Measurements from ENCODE around the gene FLRT1. TPM values are rescaled to one million over a fixed set of nuclear protein-coding genes. Genes with fewer than 3 reads are reported as not detected.

The FLRT1 gene
- total RNA-seq, 1 experiment from 2014 or later = 0.39 TPM

DNA sequence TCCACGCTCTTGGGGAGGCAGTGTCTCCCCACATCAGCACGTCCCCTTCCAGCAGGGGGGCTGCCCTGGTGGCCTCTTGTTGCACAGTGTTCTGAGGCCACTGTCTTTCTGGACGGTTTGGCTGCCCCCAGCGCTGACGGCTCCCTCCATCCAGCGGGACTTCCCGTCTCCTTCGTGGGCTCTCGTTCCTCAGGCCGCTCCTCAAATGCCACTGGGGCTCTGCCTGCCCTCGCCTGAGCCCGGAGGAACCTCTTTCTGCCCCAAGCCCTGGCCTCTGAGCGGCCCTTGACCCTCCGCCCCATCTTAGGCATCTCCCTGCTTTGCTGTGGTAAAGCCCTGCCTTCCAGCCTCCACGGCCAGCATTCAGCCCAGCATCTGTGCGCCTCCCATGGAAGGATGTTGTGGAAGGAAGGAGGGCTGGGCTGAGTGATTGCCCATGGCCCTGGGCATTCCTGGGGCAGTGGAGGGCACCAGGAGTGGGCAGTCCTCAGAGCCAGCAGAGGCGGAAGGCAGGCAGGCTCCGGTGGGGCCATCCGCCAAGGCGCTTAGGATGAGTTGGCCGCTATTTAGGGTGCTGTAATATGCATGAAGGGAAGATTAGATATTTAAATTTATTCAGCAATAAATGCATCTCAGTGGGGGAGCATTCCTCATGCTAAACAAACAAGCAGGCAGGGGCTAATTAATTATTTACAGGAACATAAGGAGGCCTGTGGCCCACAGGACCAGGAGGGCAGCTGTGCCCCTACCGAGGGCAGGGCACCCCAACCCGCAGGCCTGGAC is 31.7 kb upstream of the FLRT1 start:
- Histone ChIP-seq H3K9me3 (no peaks in the 10 kb centered on the region), H3K27me3 (replicated peaks; ENCODE audit: control insufficient read depth, insufficient read depth, low read length) (no peaks in the 10 kb centered on the region), H3K4me1 (no peaks in the 10 kb centered on the region), H3K4me3 (ENCODE audit: low read depth, low read length) (no peak overlapping the region), H3K36me3 (ENCODE audit: control insufficient read depth, insufficient read depth, low read length) (no peaks in the 10 kb centered on the region; the same call in 1 of the 2 replicates)
- no TSS peak for BruUV-seq (replicated peaks)
- no peaks in the 10 kb centered on the region for H3K4me1 Mint-ChIP-seq (ENCODE audit: low read depth, unreplicated experiment)
- H3K9me3 Mint-ChIP-seq (ENCODE audit: unreplicated experiment) = no peaks in the 10 kb centered on the region
- no peak for DNase-seq
- no peaks in the 10 kb centered on the region for H3K27me3 Mint-ChIP-seq (ENCODE audit: insufficient read depth, unreplicated experiment)
- peaks cover 36% of the 10 kb centered on the region for H3K36me3 Mint-ChIP-seq (ENCODE audit: insufficient read depth, unreplicated experiment)
- TF ChIP-seq, protein P1, sequence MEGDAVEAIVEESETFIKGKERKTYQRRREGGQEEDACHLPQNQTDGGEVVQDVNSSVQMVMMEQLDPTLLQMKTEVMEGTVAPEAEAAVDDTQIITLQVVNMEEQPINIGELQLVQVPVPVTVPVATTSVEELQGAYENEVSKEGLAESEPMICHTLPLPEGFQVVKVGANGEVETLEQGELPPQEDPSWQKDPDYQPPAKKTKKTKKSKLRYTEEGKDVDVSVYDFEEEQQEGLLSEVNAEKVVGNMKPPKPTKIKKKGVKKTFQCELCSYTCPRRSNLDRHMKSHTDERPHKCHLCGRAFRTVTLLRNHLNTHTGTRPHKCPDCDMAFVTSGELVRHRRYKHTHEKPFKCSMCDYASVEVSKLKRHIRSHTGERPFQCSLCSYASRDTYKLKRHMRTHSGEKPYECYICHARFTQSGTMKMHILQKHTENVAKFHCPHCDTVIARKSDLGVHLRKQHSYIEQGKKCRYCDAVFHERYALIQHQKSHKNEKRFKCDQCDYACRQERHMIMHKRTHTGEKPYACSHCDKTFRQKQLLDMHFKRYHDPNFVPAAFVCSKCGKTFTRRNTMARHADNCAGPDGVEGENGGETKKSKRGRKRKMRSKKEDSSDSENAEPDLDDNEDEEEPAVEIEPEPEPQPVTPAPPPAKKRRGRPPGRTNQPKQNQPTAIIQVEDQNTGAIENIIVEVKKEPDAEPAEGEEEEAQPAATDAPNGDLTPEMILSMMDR (IDR thresholded peaks at IDR 0.05; ENCODE audit: insufficient read depth in 1 of 2, low read depth in 1 of 2, low read length in 1 of 2, severe bottlenecking in 1 of 2, unreplicated experiment in 1 of 2) = no peak
- CTCF ChIA-PET = no interaction called here
- POLR2A ChIA-PET = no interaction called here
- no peak overlapping the region for H3K27ac Mint-ChIP-seq (ENCODE audit: unreplicated experiment)
- H3K4me3 Mint-ChIP-seq (ENCODE audit: unreplicated experiment) = no peak overlapping the region
- intact Hi-C loops (cut with micrococcal nuclease; ENCODE audit: unreplicated experiment) = no loop called here

DNA sequence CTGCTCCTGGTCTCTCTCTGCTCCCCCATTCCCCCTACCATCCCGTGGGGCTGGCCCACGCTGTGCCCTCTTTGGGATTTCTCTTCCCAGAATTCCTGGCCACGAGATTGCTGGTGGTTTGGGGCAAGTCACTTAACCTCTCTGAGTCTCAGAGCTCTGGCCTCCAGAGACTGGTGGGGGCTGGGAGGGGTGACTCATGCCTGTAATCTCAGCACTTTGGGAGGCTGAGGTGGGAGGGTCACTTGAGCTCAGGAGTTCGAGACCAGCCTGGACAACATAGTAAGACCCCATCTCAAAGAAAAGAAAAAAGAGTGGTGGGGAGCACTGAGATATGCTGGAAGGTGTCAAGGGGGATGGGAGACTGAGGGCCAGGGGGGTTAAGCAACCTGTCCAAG is 31.1 kb upstream of the FLRT1 start:
- Histone ChIP-seq H3K36me3 (ENCODE audit: control insufficient read depth, insufficient read depth, low read length) (no peaks in the 10 kb centered on the region; the same call in 1 of the 2 replicates), H3K4me3 (ENCODE audit: low read depth, low read length) (no peak overlapping the region), H3K9me3 (no peaks in the 10 kb centered on the region), H3K27me3 (replicated peaks; ENCODE audit: control insufficient read depth, insufficient read depth, low read length) (no peaks in the 10 kb centered on the region), H3K4me1 (no peaks in the 10 kb centered on the region)
- ChIA-PET POLR2A (no interaction called here), CTCF (no interaction called here)
- no TSS peak for BruUV-seq (replicated peaks)
- TF ChIP-seq, protein P1 (IDR thresholded peaks at IDR 0.05; ENCODE audit: insufficient read depth in 1 of 2, low read depth in 1 of 2, low read length in 1 of 2, severe bottlenecking in 1 of 2, unreplicated experiment in 1 of 2) = no peak
- H3K9me3 Mint-ChIP-seq (ENCODE audit: unreplicated experiment) = no peaks in the 10 kb centered on the region
- H3K36me3 Mint-ChIP-seq (ENCODE audit: insufficient read depth, unreplicated experiment) = peaks cover 38% of the 10 kb centered on the region
- DNase-seq = no peak
- H3K27ac Mint-ChIP-seq (ENCODE audit: unreplicated experiment) = no peak overlapping the region
- H3K4me1 Mint-ChIP-seq (ENCODE audit: low read depth, unreplicated experiment) = no peaks in the 10 kb centered on the region
- intact Hi-C loops (cut with micrococcal nuclease; ENCODE audit: unreplicated experiment) = no loop called here
- H3K27me3 Mint-ChIP-seq (ENCODE audit: insufficient read depth, unreplicated experiment) = no peaks in the 10 kb centered on the region
- H3K4me3 Mint-ChIP-seq (ENCODE audit: unreplicated experiment) = no peak overlapping the region

GRCh38 chr11:64005691-64006090 is 30.0 kb upstream of the FLRT1 start:
- no peaks in the 10 kb centered on the region for H3K27me3 Mint-ChIP-seq (ENCODE audit: insufficient read depth, unreplicated experiment)
- no TSS peak for BruUV-seq (replicated peaks)

More at GRCh38 chr11:64005691-64006090, 30.0 kb upstream of the FLRT1 start:
- intact Hi-C loops (cut with micrococcal nuclease; ENCODE audit: unreplicated experiment) = no loop called here
- Mint-ChIP-seq H3K9me3 (ENCODE audit: unreplicated experiment) (no peaks in the 10 kb centered on the region), H3K27ac (ENCODE audit: unreplicated experiment) (no peak overlapping the region), H3K4me1 (ENCODE audit: low read depth, unreplicated experiment) (no peaks in the 10 kb centered on the region), H3K4me3 (ENCODE audit: unreplicated experiment) (no peak overlapping the region), H3K36me3 (ENCODE audit: insufficient read depth, unreplicated experiment) (peaks cover 43% of the 10 kb centered on the region)
- Histone ChIP-seq H3K27me3 (replicated peaks; ENCODE audit: control insufficient read depth, insufficient read depth, low read length) (no peaks in the 10 kb centered on the region), H3K36me3 (ENCODE audit: control insufficient read depth, insufficient read depth, low read length) (no peaks in the 10 kb centered on the region; the same call in 1 of the 2 replicates), H3K4me1 (no peaks in the 10 kb centered on the region), H3K9me3 (no peaks in the 10 kb centered on the region), H3K4me3 (ENCODE audit: low read depth, low read length) (no peak overlapping the region)
- TF ChIP-seq, protein P1 (IDR thresholded peaks at IDR 0.05; ENCODE audit: insufficient read depth in 1 of 2, low read depth in 1 of 2, low read length in 1 of 2, severe bottlenecking in 1 of 2, unreplicated experiment in 1 of 2) = no peak
- no peak for DNase-seq
- ChIA-PET CTCF (no interaction called here), POLR2A (no interaction called here)
